ENCODE measurements around the gene TXNDC8.

The TXNDC8 gene

DNA sequence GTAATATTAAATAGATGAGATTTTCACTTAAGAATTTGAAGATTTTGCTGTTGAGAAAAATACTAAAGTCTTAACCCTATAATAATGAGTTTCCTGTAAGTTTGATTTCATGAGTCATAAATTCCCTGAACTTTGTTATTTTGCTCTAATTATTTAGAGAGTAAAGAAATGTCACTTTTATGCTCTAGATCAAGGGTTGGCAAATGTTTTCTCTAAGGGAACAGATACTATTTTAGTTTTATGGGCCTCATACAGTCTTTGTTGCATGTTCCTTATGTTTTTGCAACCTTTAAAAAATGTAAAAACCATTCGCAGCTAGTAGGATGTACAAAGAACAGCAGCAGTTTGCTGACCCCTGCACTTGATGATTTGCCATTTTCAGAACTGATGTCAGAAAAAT is 480 bp upstream of the TXNDC8 start:
- Mint-ChIP-seq H3K9me3 (no peaks in the 10 kb centered on the region), H3K27me3 (ENCODE audit: low read depth) (no peaks in the 10 kb centered on the region), H3K27ac (no peak overlapping the region), H3K36me3 (ENCODE audit: low read depth) (no peaks in the 10 kb centered on the region), H3K4me3 (no peak overlapping the region), H3K4me1 (ENCODE audit: low read depth) (peaks cover 4% of the 10 kb centered on the region)

DNA sequence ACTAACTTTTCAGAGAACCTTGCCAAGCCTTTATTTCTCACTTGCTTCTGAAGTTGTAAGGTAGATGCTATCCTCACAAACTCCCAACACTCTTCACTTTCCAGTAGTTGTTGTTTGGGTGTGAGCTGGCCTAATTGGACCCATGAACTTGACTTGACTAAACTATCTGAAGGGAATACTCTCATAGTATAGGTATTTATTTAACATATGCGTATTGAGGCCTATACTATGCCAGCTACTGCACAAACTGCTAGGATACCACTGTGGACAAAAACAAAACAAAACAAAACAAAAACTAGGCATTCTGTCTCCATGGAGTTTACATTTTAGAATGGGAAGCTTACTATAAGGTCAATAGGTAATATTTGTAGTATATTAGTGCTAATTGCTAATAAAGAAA is 1.3 kb downstream of the TXNDC8 start:
- Mint-ChIP-seq H3K27ac (no peak overlapping the region), H3K4me1 (ENCODE audit: low read depth) (peaks cover 4% of the 10 kb centered on the region), H3K9me3 (no peaks in the 10 kb centered on the region), H3K36me3 (ENCODE audit: low read depth) (no peaks in the 10 kb centered on the region), H3K4me3 (no peak overlapping the region), H3K27me3 (ENCODE audit: low read depth) (no peaks in the 10 kb centered on the region)

DNA sequence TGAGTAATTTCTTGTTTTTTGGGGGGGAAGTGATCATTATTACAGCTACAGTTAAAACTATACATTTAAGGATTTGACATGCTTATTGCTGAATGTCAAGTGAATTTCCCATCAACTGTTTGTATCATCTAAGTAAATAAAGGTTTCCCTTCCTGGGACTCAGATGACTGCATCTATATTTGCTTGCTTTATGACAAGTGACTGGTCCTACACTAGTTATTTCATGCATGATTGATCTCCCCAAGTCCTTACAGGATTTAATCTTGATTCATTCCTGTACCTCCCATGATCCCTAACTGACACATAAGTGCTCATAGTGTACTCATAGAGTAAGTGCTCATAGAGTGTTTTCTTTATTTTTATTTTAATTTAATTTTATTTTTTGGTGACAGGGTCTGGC is 2.8 kb downstream of the TXNDC8 start:
- Mint-ChIP-seq H3K27me3 (ENCODE audit: low read depth) (no peaks in the 10 kb centered on the region), H3K4me1 (ENCODE audit: low read depth) (peaks cover 5% of the 10 kb centered on the region)

DNA sequence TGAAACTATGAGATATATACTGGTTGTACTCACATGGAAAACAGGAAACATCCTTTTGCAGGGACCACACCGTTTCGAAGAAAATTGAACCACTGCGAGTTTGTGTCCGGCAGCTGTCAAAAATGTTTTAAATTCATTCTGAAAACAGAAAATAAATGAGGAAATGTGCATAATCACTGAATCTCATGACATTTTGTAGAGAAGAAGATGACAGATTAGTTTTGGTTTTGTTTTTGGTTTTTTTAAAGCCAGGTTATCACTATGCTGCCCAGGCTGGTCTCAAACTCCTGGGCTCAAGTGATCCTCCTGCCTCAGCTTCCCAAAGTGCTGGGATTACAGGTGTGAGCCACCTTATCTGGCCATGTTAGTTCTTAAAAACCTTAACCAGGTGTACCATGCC is 3.5 kb downstream of the TXNDC8 start:
- no peak overlapping the region for H3K27ac Mint-ChIP-seq
- peaks cover 5% of the 10 kb centered on the region for H3K4me1 Mint-ChIP-seq (ENCODE audit: low read depth)
- H3K27me3 Mint-ChIP-seq (ENCODE audit: low read depth), result no peaks in the 10 kb centered on the region
- H3K36me3 Mint-ChIP-seq (ENCODE audit: low read depth), result no peaks in the 10 kb centered on the region
- no peaks in the 10 kb centered on the region for H3K9me3 Mint-ChIP-seq
- H3K4me3 Mint-ChIP-seq, result no peak overlapping the region

More for the DNA sequence above, 2.8 kb downstream of the TXNDC8 start:
- H3K4me3 Mint-ChIP-seq, result no peak overlapping the region
- no peak overlapping the region for H3K27ac Mint-ChIP-seq
- no peaks in the 10 kb centered on the region for H3K9me3 Mint-ChIP-seq
- H3K36me3 Mint-ChIP-seq (ENCODE audit: low read depth), result no peaks in the 10 kb centered on the region

DNA sequence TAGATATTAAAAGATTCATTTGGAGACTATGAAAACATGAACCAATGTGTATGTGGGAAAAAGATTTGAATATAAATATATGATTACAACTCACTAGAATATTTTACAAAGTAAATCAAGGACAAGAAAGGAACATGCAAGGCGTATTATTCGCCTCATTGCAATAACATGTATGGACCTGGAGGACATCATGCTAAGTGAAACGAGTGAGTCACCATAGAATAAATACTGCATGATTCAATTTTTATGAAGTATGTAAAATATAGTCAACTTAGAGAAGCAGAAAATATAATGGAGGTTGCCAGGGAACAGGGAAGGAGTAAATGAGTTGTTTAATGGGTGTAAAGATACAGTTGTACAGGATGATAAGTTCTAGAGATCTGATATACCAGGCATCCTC is 4.9 kb downstream of the TXNDC8 start:
- no peak overlapping the region for H3K27ac Mint-ChIP-seq
- no peak overlapping the region for H3K4me3 Mint-ChIP-seq
- H3K27me3 Mint-ChIP-seq (ENCODE audit: low read depth), result no peaks in the 10 kb centered on the region
- H3K9me3 Mint-ChIP-seq, result no peaks in the 10 kb centered on the region
- H3K36me3 Mint-ChIP-seq (ENCODE audit: low read depth), result no peaks in the 10 kb centered on the region
- H3K4me1 Mint-ChIP-seq (ENCODE audit: low read depth), result peaks cover 5% of the 10 kb centered on the region

DNA sequence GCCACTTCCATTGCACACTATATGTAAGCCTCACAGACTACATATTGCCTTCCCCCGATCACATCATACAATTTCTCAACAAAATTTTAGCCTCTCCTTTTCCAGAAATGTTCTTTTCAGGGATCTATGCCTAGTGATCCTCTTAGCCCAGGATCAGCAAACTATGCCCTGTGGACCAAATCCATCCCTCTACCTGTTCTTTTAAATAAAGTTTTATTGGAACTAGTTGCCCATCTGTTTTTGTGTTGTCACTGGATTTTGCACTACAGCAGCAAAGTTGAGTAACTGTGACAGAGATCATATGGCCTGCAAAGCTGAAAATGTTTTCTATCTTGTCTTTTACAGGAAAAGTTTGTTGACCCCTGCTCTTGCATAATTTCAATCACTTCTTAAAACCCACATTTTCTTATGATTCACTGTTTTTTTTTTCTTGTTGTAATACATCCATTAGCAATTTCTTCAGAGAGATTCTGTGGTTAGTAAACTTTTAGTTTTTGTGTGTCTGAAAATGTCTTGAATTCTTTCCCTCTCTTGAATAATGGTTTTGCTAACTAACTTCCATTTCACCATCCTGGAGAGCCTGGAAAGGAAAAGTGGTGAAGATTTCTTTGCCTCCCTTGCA is 7.1 kb downstream of the TXNDC8 start:
- H3K27me3 Mint-ChIP-seq (ENCODE audit: low read depth), result no peaks in the 10 kb centered on the region
- no peak overlapping the region for H3K4me3 Mint-ChIP-seq
- no peak overlapping the region for H3K27ac Mint-ChIP-seq

DNA sequence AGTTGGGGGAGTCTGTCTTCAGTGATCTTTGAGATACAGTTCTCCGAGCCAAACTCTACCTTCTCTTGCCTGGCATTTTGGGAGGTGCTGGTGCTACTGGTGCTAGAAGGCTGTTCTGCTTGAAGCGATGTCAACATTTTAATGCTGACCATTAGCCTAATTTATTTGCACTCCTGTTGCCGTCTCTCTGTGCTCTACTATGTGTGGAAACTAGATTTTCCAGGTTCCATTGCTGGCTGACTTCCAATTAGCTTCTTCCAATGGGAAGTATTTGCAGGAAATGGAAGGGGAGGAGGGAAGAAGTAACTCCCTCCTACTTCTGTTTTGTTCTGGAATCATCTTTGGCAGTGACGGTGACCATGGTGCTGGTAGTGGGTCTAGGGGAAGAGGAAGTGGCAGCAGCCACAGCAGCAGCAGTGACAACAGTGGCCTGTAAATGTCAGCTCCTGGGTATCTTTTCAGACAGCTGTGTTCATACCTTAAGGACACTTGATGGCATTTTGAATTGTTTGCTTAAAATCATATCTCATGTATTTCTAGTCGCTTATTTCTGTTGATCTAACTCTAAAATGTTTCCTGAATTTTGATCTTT is 7.9 kb downstream of the TXNDC8 start:
- Mint-ChIP-seq H3K27me3 (ENCODE audit: low read depth) (no peaks in the 10 kb centered on the region), H3K4me3 (no peak overlapping the region), H3K9me3 (no peaks in the 10 kb centered on the region), H3K27ac (no peak overlapping the region), H3K4me1 (ENCODE audit: low read depth) (peaks cover 5% of the 10 kb centered on the region), H3K36me3 (ENCODE audit: low read depth) (no peaks in the 10 kb centered on the region)

More for the DNA sequence above, 7.1 kb downstream of the TXNDC8 start:
- no peaks in the 10 kb centered on the region for H3K9me3 Mint-ChIP-seq
- H3K4me1 Mint-ChIP-seq (ENCODE audit: low read depth), result peaks cover 5% of the 10 kb centered on the region
- H3K36me3 Mint-ChIP-seq (ENCODE audit: low read depth), result no peaks in the 10 kb centered on the region

DNA sequence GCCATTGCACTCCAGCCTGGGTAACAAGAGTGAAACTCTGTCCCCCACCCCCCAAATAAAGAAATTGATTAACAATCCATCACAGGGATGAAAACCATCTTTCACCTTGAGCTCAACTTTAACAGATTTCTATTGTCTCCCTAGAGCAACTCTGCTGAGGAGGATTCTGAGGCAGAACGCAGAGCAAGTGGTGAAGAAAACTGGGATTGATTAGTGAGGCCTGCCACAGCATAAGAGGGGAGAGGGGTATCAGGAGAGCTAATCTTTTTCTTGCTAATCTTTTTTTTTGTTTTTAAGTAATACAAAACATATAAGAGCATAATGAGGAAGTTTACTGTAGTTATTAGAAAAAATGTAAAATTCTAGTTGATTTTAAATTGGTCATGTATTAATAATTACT is 8.9 kb downstream of the TXNDC8 start:
- Mint-ChIP-seq H3K9me3 (no peaks in the 10 kb centered on the region), H3K27ac (no peak overlapping the region), H3K4me3 (no peak overlapping the region), H3K36me3 (ENCODE audit: low read depth) (no peaks in the 10 kb centered on the region), H3K4me1 (ENCODE audit: low read depth) (peaks cover 2% of the 10 kb centered on the region), H3K27me3 (ENCODE audit: low read depth) (no peaks in the 10 kb centered on the region)

DNA sequence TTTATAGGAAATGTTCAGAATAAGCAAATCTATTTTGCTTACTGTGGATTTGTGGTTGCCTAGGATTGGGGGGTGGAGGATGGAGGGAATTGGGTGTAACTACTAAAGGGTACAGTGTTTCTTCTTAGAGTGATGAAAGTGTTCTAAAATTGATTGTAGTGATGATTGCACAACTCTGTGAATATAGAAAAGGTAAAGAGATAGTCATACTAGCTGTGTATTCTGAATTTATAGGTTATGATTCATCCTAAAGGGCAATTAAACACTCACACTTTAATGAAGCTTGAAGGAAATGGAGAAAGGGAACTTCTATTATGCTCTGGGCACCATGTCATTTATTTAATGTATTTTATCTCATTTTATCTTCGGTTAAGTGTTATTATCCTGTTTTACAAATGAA is 9.9 kb downstream of the TXNDC8 start:
- Mint-ChIP-seq H3K4me1 (ENCODE audit: low read depth) (peaks cover 2% of the 10 kb centered on the region), H3K9me3 (no peaks in the 10 kb centered on the region)

DNA sequence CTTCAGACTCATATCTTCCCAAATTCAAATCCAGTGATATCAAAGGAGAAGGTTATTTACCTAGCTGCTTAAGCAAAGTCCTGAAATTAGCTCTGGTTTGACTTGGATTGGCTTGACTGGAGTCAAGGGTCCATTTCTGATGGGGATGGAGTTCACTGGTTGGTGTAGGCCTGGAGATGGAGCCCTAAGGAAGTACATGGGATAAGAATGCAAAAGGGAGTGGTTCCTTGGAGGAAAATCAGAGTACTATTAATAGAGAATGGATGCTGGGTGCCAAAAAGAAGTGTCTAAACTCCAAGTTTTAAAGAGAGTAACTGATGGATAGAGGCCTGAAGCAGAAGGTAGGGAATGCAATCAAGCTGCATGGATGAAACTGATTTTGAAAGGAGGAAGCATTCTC is 13.8 kb downstream of the TXNDC8 start:
- Mint-ChIP-seq H3K9me3 (no peaks in the 10 kb centered on the region), H3K4me1 (ENCODE audit: low read depth) (no peaks in the 10 kb centered on the region), H3K27me3 (ENCODE audit: low read depth) (peaks cover 14% of the 10 kb centered on the region), H3K4me3 (no peak overlapping the region), H3K27ac (no peak overlapping the region), H3K36me3 (ENCODE audit: low read depth) (no peaks in the 10 kb centered on the region)

More for the DNA sequence above, 9.9 kb downstream of the TXNDC8 start:
- peaks cover 6% of the 10 kb centered on the region for H3K27me3 Mint-ChIP-seq (ENCODE audit: low read depth)
- no peak overlapping the region for H3K27ac Mint-ChIP-seq
- no peaks in the 10 kb centered on the region for H3K36me3 Mint-ChIP-seq (ENCODE audit: low read depth)
- H3K4me3 Mint-ChIP-seq, result no peak overlapping the region

DNA sequence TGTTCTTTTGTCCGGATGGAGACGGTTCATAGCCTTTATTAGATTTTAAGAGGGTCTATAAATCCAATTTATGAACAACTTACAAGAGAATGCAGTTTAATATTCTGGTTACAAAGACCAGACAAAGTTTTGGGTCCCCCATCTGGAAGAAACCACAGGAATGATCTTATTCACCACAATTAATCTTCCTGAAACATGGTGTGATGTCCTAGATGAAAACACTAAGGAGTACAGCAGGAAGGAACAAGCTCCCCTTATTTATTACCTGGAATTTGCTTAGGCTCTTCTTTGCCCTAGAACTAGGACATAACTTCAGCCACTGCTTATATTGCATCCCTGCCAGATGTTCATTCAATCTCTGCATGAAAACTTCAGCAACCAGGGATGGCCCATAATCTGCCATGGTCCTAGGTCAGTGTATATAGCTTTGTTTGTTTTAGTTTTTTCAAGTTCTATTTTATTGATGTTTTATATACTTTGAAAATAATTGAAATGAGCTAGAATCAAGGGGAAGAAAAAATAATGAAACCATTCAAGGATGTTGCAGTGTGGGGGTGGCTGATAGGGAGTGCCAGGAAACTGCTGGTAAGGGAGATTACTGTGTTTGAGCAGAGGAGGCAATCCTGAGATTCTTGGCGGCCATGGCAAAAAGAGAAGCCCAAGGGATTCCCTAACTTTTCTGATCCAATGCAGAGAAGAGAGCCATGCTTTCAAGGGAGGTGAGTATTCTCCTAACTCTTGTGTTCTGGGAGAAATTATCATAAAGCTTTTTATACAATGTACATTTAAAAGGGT is 16.8 kb downstream of the TXNDC8 start:
- peaks cover 14% of the 10 kb centered on the region for H3K27me3 Mint-ChIP-seq (ENCODE audit: low read depth)
- peaks cover 6% of the 10 kb centered on the region for H3K4me1 Mint-ChIP-seq (ENCODE audit: low read depth)
- no peaks in the 10 kb centered on the region for H3K9me3 Mint-ChIP-seq
- H3K36me3 Mint-ChIP-seq (ENCODE audit: low read depth), result no peaks in the 10 kb centered on the region
- no peak overlapping the region for H3K4me3 Mint-ChIP-seq
- H3K27ac Mint-ChIP-seq, result no peak overlapping the region

DNA sequence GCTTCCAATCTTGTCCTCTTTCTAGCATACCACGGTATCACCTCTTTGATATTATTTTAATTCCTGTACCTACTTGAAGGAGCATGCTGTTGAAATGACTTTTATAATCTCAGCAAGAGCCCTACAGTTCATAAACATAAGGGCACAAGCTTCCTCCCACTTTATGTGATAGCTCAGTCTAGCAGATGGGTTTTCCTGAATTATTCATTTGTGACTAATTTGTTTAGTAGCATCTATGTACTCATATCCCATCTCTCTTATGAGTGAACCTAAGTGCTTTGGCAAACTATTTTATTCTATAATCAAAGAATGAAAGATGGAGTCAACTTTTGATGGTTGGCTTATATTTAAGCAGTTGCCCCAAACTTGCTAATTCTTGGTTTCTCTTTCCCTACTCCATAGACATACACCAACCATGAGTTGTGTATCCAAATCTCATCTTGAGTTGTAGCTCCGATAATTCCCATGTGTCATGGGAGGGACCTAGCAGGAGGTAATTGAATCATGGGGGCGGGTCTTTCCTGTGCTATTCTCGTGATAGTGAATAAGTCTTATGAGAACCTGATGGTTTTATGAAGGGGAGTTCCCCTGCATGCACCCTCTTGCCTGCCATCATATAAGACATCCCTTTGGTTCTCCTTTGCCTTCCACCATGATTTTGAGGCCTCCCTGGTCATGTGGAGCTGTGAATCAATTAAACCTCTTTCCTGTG is 17.7 kb downstream of the TXNDC8 start:
- no peak overlapping the region for H3K27ac Mint-ChIP-seq
- H3K9me3 Mint-ChIP-seq, result no peaks in the 10 kb centered on the region
- H3K4me3 Mint-ChIP-seq, result no peak overlapping the region
- peaks cover 8% of the 10 kb centered on the region for H3K4me1 Mint-ChIP-seq (ENCODE audit: low read depth)
- peaks cover 14% of the 10 kb centered on the region for H3K27me3 Mint-ChIP-seq (ENCODE audit: low read depth)
- H3K36me3 Mint-ChIP-seq (ENCODE audit: low read depth), result no peaks in the 10 kb centered on the region

DNA sequence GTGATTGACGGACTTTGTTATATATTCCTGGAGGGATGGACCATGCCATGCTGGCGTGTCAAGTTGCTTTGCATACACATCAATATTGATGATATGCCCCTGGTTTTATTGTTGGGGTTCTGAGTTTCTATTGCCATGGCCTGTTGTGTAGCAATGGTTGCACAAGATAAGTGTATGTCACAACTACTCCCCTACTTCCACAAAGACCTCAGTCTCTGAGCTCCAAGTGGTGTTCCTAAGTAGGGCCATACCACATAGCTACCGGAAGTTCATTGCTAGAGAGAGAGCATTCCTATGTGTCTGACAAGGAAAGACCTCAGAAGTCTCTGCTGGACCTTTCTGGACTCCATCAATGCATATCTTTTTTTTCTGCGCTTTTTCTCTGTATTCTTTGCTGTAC is 19.8 kb downstream of the TXNDC8 start:
- no peaks in the 10 kb centered on the region for H3K9me3 Mint-ChIP-seq
- no peak overlapping the region for H3K4me3 Mint-ChIP-seq
- H3K27ac Mint-ChIP-seq, result no peak overlapping the region
- H3K4me1 Mint-ChIP-seq (ENCODE audit: low read depth), result peaks cover 8% of the 10 kb centered on the region
- peaks cover 10% of the 10 kb centered on the region for H3K27me3 Mint-ChIP-seq (ENCODE audit: low read depth)
- no peaks in the 10 kb centered on the region for H3K36me3 Mint-ChIP-seq (ENCODE audit: low read depth)

DNA sequence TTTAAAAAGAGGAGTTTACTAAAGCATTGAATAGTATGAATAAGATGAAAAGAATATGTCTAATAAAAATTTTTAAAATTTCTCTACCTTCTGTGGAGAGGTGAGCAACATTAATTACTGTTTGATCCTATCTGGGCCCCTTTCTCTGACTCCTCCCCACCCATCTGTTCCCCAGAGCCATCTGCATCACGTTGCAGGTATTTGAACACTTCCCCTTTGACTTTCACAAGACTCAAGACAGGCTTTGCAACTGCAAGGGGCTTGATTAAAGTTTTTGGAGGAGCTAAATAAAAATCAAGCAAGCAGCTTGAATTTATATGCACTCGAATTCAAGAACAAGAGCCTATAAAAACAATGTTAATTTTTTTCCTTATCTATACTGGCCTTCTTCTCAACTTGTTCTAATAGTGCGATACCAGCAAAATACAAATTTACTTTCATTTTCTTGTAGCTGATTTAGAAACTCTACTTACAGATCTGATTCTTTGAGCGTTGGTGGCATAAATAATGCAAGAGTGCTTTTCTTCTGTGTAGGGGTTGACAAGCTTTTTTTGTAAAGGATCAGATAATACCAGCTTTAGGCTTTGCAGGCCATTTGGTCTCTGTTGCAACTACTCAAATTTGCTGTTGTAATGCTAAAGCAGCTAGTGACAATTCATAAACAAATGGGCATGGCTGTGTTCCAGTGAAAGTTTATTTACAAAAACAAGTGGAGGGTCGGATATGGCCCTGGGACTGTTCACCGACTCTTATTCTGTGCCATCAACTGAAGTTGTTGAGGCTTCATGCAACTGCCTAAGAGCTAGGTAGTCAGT is 21.2 kb downstream of the TXNDC8 start:
- H3K27me3 Mint-ChIP-seq (ENCODE audit: low read depth), result peaks cover 3% of the 10 kb centered on the region
- peak overlapping the region; percentile 0 for H3K27ac Mint-ChIP-seq
- H3K4me1 Mint-ChIP-seq (ENCODE audit: low read depth), result peaks cover 8% of the 10 kb centered on the region
- H3K36me3 Mint-ChIP-seq (ENCODE audit: low read depth), result no peaks in the 10 kb centered on the region
- H3K4me3 Mint-ChIP-seq, result peak overlapping the region; percentile 58
- H3K9me3 Mint-ChIP-seq, result peaks cover 3% of the 10 kb centered on the region
